GM23338 (cell line): ENCODE data around the gene CD300A. TPM values are rescaled to one million over a fixed set of nuclear protein-coding genes. Genes with fewer than 3 reads are reported as not detected.

Experiments used
- ATAC-seq: fragments of 200-7000 bp; cut with Tn5 transposase; 3 replicates; pipeline ENCODE4 v1.9.1; 2020
- DNase-seq: peaks from one replicate; pipeline ENCODE4 v3.0.0-alpha.2; 2015; ENCODE audit warnings: low spot score
- H2AFZ ChIP-seq: fragments of 200-600 bp; sonication (generic); 2 replicates; pipeline ENCODE4 v1.8.0; 2016; ENCODE audit warnings: antibody characterized with exemption, mild to moderate bottlenecking, moderate library complexity
- H3F3A ChIP-seq: fragments of 200-600 bp; sonication (generic); replicated peaks from 2 replicates; pipeline ENCODE4 v1.8.0; 2017; ENCODE audit warnings: antibody characterized with exemption, mixed run types, low read depth
- H3K27ac ChIP-seq: fragments of 200-600 bp; sonication (generic); 2 replicates; pipeline ENCODE4 v1.6.1; 2016; ENCODE audit warnings: low read depth
- H3K27me3 ChIP-seq: fragments of 200-600 bp; sonication (generic); 2 replicates; pipeline ENCODE4 v1.8.0; 2016; ENCODE audit warnings: mild to moderate bottlenecking, mixed run types, moderate library complexity; ENCODE audit not compliant: insufficient read depth
- H3K36me3 ChIP-seq: fragments of 200-600 bp; sonication (generic); 2 replicates; pipeline ENCODE4 v1.8.0; 2016; ENCODE audit warnings: mild to moderate bottlenecking; ENCODE audit not compliant: insufficient read depth
- H3K4me1 ChIP-seq: fragments of 200-600 bp; sonication (generic); 2 replicates; pipeline ENCODE4 v1.8.0; 2016; ENCODE audit warnings: mild to moderate bottlenecking, moderate library complexity; ENCODE audit not compliant: insufficient read depth
- H3K4me2 ChIP-seq: fragments of 200-600 bp; sonication (generic); 2 replicates; pipeline ENCODE4 v1.7.1; 2017; ENCODE audit warnings: mixed run types
- H3K4me3 ChIP-seq: fragments of 200-600 bp; sonication (generic); 2 replicates; pipeline ENCODE4 v1.6.1; 2016; ENCODE audit warnings: mixed run types
- H3K79me2 ChIP-seq: fragments of 200-600 bp; sonication (generic); replicated peaks from 2 replicates; pipeline ENCODE4 v1.8.0; 2017; ENCODE audit warnings: mild to moderate bottlenecking; ENCODE audit not compliant: insufficient read depth
- H3K9me2 ChIP-seq: fragments of 200-600 bp; sonication (generic); 2 replicates; pipeline ENCODE4 v1.8.0; 2017; ENCODE audit not compliant: insufficient read depth
- H4K20me1 ChIP-seq: fragments of 200-600 bp; sonication (generic); replicated peaks from 2 replicates; pipeline ENCODE4 v1.8.0; 2017; ENCODE audit warnings: mild to moderate bottlenecking; ENCODE audit not compliant: insufficient read depth
- H3K27ac Mint-ChIP-seq: 2 replicates; pipeline ENCODE4 v1.8.0; 2020; ENCODE audit warnings: inconsistent platforms, mild to moderate bottlenecking, moderate library complexity, mixed read lengths
- H3K27me3 Mint-ChIP-seq: 3 replicates; pipeline ENCODE4 v1.8.0; 2022; ENCODE audit warnings: low read depth, mild to moderate bottlenecking, moderate library complexity, mixed read lengths, inconsistent platforms; ENCODE audit not compliant: insufficient read depth, poor library complexity
- H3K36me3 Mint-ChIP-seq: 3 replicates; pipeline ENCODE4 v1.8.0; 2021; ENCODE audit warnings: low read depth, mild to moderate bottlenecking, inconsistent platforms, moderate library complexity, mixed read lengths
- H3K4me1 Mint-ChIP-seq: 3 replicates; pipeline ENCODE4 v1.8.0; 2020; ENCODE audit warnings: mild to moderate bottlenecking, inconsistent platforms, mixed read lengths
- H3K4me3 Mint-ChIP-seq: 3 replicates; pipeline ENCODE4 v1.8.0; 2021; ENCODE audit warnings: moderate library complexity, mild to moderate bottlenecking, inconsistent platforms, mixed read lengths
- H3K9me3 Mint-ChIP-seq: 3 replicates; pipeline ENCODE4 v1.8.0; 2020; ENCODE audit warnings: moderate library complexity, mild to moderate bottlenecking, inconsistent platforms, mixed read lengths
- CREB1 ChIP-seq: fragments of 250-450 bp; sonication (Bioruptor Pico); IDR thresholded peaks from 2 replicates; pipeline ENCODE4 v1.5.0; 2020; ENCODE audit warnings: low read depth, mild to moderate bottlenecking, moderate library complexity
- CTCF ChIP-seq, 2 experiments: fragments of 200-600 bp in 1 of 2; sonication (generic) in 1 of 2; conservative IDR thresholded peaks; 2 replicates each; pipeline versions ENCODE4 v1.5.1 to v1.6.1; 2016 to 2017; ENCODE audit warnings: antibody characterized with exemption in 2 of 2, low read depth in 2 of 2, mild to moderate bottlenecking in 2 of 2, moderate library complexity in 1 of 2
- ETS1 ChIP-seq: IDR thresholded peaks from 2 replicates; pipeline ENCODE4 v1.6.1; 2016; ENCODE audit warnings: antibody characterized with exemption
- EZH2 ChIP-seq: fragments of 200-600 bp; sonication (generic); IDR thresholded peaks from one replicate; pipeline ENCODE4 v1.8.0; 2017; ENCODE audit warnings: antibody characterized with exemption, mild to moderate bottlenecking, low read depth; ENCODE audit not compliant: unreplicated experiment
- EZH2phosphoT487 ChIP-seq: fragments of 200-600 bp; sonication (generic); IDR thresholded peaks from one replicate; pipeline ENCODE4 v1.8.1; 2018; ENCODE audit warnings: antibody characterized with exemption; ENCODE audit not compliant: unreplicated experiment
- JUNB ChIP-seq: IDR thresholded peaks from one replicate; pipeline ENCODE4 v1.6.1; 2016; ENCODE audit warnings: antibody characterized with exemption; ENCODE audit not compliant: unreplicated experiment
- REST ChIP-seq: IDR thresholded peaks from one replicate; pipeline ENCODE4 v1.6.1; 2018; ENCODE audit warnings: antibody characterized with exemption; ENCODE audit not compliant: unreplicated experiment
- STAT1 ChIP-seq: IDR thresholded peaks from one replicate; pipeline ENCODE4 v1.6.1; 2016; ENCODE audit warnings: antibody characterized with exemption; ENCODE audit not compliant: unreplicated experiment
- ZNF114 ChIP-seq: fragments of 250-450 bp; sonication (Bioruptor Pico); IDR thresholded peaks from 2 replicates; pipeline ENCODE4 v1.5.0; 2020; ENCODE audit warnings: mild to moderate bottlenecking, moderate library complexity
- ZNF331 ChIP-seq: fragments of 250-450 bp; sonication (Bioruptor Pico); IDR thresholded peaks from 2 replicates; pipeline ENCODE4 v1.5.0; 2020; ENCODE audit warnings: low read depth, mild to moderate bottlenecking, moderate library complexity
- polyA plus RNA-seq: library from polyadenylated mRNA; unstranded; fragments of >200 nt; fragmentation: Nextera tagmentation; extraction: Ambion mirVana; gene quantifications from 2 replicates; pipeline ENCODE4 v1.2.1, GENCODE V29; 2016
- total RNA-seq: library from RNA; depleted of rRNA; stranded (reverse); fragments of >200 nt; shearing (Covaris generic); gene quantifications from 2 replicates; pipeline ENCODE4 v1.2.3, GENCODE V29; 2014

The CD300A gene
- total and polyA plus RNA-seq, 2 experiments from 2014 or later = 0.37 to 0.45 TPM

- TF ChIP-seq CTCF (conservative IDR thresholded peaks at IDR 0.05; ENCODE audit: low read depth in 2 of 2) (no peak), ETS1 (no peak), EZH2phosphoT487 (no peak), ZNF114 (CRISPR knock-in tag) (no peak), REST (no peak), STAT1 (no peak), JUNB (no peak)
Measured at GRCh38 chr17:74530831-74531150, 64.4 kb downstream of the CD300A start (continued).

GRCh38 chr17:74531231-74531761, 64.9 kb downstream of the CD300A start, which contains the start of gene CD300LB:
Gene CD300LB, minus strand, starts transcription at chr17:74531475. Its CDS starts 125 bp downstream, at chr17:74531350.
- no peak within 1 kb of the TSS for H3K27ac Mint-ChIP-seq

More at GRCh38 chr17:74531231-74531761, 64.9 kb downstream of the CD300A start, which contains the start of gene CD300LB:
- no peaks in the 10 kb centered on the region for H3K79me2 ChIP-seq
- H3K4me1 ChIP-seq = no peaks in the 10 kb centered on the region
- H2AFZ ChIP-seq = no peak within 1 kb of the TSS; the same call in 1 of the 2 replicates
- H3K36me3 ChIP-seq = no peaks in the 10 kb centered on the region
- peaks cover 10% of the 10 kb centered on the region for H3K27me3 Mint-ChIP-seq
- H3K4me3 Mint-ChIP-seq = no peak within 1 kb of the TSS
- no peaks in the 10 kb centered on the region; the same call in 1 of the 3 replicates for H3K9me3 Mint-ChIP-seq
- no peak for ATAC-seq
- H3K4me2 ChIP-seq = no peak within 1 kb of the TSS
- peaks cover 4% of the 10 kb centered on the region for H3K4me1 Mint-ChIP-seq
- no peaks in the 10 kb centered on the region for H4K20me1 ChIP-seq
- no peak for DNase-seq
- H3K9me2 ChIP-seq = no peaks in the 10 kb centered on the region
- no peaks in the 10 kb centered on the region for H3K36me3 Mint-ChIP-seq
- no peak for TF ChIP-seq EZH2phosphoT487
- no peak for TF ChIP-seq REST
- TF ChIP-seq ZNF331 (CRISPR knock-in tag) = no peak
- no peak for TF ChIP-seq ZNF114 (CRISPR knock-in tag)
- no peak for TF ChIP-seq CREB1 (CRISPR knock-in tag)
- TF ChIP-seq STAT1 = no peak
- no peak for TF ChIP-seq EZH2
- no peaks in the 10 kb centered on the region for H3F3A ChIP-seq
- no peaks in the 10 kb centered on the region for H3K27me3 ChIP-seq
- no peak within 1 kb of the TSS for H3K4me3 ChIP-seq
- H3K27ac ChIP-seq = no peak within 1 kb of the TSS
